Stimulated activated CD8-positive, alpha-beta memory T cell treated with anti-CD3 and anti-CD28 coated beads, Interleukin-4, amount 100 ng/mL, for 48 hours (primary cell): ENCODE results near the gene CFAP299.

ENCODE experiments used
- DNase-seq: peaks from one replicate; pipeline ENCODE4 v3.0.0-alpha.2; 2020

The CFAP299 gene

DNA sequence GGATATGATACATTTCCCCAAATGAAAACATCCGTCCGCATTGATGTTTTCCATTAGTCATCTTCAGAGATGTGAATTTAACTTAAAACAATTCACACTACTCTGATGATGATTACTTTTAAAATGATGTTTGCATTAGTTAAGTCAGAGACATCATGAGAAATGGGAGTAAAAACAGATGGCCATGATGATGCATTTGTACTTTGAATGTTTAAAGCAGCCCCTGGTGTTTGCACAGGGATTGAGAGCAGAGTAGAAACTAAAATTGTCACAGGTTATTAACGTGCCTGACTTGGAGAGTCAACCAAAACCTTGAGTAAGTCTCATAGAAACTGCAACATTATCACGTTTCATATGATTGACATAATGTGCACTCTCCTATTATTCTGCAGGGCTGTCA is 117.2 kb downstream of the CFAP299 start:
- no peak for DNase-seq

GRCh38 chr4:80454040-80454439 is 118.5 kb downstream of the CFAP299 start:
- no peak for DNase-seq

GRCh38 chr4:80454556-80454955 is 119.0 kb downstream of the CFAP299 start:
- no peak for DNase-seq

DNA sequence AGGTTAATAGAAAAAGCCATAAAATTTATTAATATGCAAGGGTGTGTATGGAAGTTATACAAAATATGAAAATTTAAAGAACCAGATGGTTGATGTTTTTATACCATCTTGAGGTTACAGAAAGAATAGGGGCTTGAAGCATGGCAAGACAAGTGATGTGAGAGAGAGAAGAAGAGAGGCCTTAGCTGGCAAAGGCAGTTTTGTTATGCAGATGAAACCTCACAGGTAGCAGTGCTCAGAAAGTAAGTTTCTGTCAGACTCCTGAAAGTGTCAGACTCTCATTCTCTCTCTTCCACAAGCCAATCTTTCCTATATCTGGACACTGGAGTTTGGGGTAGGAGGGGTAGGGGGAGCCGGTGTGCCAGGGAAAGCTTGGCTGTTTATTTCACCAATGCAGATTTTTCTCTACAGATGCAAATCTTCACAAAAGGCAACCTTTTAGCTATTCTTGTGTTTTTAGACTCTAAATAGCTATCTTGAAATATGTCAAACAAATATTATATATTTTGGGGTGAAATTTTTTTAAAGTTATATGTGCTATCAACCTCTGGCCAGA is 124.5 kb downstream of the CFAP299 start:
- no peak for DNase-seq

GRCh38 chr4:80461412-80461811 is 125.9 kb downstream of the CFAP299 start:
- no peak for DNase-seq

GRCh38 chr4:80462621-80463091 is 127.1 kb downstream of the CFAP299 start:
- DNase-seq: no peak

DNA sequence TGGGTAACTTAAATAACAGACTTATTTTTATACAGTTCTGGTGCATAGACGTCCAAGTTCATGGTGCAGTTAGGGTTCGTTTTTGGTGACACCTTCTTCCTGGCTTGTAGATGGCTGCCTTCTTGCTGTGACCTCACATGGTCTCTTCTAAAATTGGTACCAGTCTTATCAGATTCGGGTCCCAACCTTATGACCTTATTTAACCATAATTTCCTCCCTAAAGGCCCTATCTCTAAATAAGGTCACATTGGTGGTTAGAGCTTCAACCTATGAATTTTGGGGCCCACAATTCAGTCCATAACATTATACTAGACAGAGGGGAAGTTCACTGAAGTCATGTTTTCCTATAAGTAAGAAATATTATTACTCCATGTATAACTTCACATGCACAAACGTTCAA is 128.0 kb downstream of the CFAP299 start:
- DNase-seq: no peak

DNA sequence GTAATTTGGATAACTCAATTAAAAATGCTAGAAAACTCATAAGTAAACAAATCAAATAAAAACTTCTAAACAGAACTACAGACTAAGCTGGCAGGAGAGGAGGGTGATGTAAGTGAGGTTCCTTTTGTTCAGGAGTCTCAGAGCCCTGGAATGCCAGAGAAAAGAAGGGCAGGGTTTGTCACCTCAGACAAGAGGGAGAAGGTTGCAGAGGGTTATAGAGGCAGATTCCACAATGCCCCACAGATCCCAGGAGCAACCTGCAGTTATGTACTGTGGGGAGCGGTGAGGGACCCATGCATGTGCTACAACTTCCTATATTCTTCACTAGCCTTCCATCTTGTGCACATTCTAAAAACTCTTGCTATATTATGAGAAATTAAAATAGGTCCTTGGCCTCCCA is 129.7 kb downstream of the CFAP299 start:
- no peak for DNase-seq

DNA sequence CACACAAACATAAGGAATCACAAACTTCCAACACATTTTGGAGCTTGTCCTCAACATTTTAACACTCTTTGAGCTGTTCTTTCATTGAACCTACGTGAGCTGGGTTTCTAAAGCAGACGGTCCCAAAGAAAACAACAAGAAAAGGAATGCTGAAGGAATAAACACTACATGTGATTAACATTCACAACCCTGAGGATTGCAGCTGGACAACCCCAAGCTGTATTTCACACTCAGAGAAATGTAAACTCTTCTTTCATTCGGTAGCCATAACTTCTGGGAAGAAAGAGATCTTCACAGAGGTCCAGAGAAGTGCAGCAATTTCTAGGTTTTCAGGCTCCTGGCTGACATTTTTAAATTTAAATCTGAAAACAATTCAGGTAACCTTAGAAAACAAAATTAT is 130.2 kb downstream of the CFAP299 start:
- no peak for DNase-seq

GRCh38 chr4:80466618-80467017 is 131.1 kb downstream of the CFAP299 start:
- no peak for DNase-seq

DNA sequence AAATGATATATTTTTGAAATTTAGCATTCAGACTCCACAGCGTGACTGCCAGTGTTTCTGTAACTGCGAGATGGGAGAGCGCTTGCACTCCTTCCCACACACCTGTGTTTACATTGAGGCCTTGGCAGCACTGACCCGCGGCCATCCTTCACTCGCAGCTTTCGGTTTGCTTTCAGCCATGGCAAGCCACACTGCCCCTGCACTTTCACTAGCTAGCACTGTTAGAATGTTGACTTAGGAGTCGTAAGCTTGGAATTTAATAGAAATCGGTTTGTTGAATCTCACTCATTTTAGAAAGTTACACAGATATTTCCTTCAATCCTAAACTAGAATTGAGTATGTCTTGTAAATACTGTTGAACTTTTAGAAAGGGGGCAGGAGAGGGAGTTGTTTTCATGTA is 136.2 kb downstream of the CFAP299 start:
- DNase-seq: no peak

DNA sequence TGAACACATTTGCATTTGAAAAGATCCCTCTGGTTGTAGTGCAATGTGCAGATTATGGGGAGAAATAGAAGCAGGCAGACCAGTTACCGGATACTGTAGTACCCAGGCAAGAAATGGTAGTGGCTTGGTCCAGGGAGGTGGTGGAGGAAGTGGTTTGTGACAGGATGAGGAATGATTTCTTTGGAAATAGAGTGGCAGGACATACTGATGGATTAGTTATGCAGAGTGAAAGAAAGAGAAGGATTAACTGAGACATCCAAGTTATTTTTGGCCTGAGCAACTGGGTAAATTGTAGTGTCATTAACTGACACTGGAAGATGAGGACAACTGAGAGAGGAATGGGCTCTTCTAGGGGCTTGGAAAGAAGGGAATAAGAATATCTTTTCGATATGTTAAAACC is 139.7 kb downstream of the CFAP299 start:
- no peak for DNase-seq

GRCh38 chr4:80475798-80476197 is 140.3 kb downstream of the CFAP299 start:
- DNase-seq: no peak

GRCh38 chr4:80484712-80485111 is 149.2 kb downstream of the CFAP299 start:
- DNase-seq: no peak

- no peak for DNase-seq
These were observed 151.1 kb downstream of the CFAP299 start for GRCh38 chr4:80486603-80487002.

DNA sequence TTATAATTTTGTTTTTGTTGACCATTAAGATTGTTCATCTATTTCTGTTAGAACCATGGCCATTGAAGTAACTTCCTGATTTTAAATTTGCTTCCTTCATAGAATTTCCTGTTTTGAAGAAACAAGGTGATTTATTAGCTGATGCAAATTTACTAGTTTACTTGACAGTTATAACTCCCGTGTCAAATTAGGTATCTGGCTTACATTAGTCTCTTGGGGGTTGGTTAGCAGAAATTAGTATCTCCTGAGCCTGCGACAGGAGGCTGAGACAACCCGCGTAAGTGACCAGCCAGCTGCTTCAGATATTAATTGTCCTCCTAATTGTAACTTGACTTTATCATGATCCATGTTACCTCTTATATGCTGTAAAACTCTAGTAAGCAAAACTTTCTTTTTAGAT is 154.3 kb downstream of the CFAP299 start:
- DNase-seq: no peak

- DNase-seq: peak; percentile 31
These were observed 157.2 kb downstream of the CFAP299 start for GRCh38 chr4:80492761-80493160.

- no peak for DNase-seq
These were observed 160.3 kb downstream of the CFAP299 start for GRCh38 chr4:80495865-80496264.

DNA sequence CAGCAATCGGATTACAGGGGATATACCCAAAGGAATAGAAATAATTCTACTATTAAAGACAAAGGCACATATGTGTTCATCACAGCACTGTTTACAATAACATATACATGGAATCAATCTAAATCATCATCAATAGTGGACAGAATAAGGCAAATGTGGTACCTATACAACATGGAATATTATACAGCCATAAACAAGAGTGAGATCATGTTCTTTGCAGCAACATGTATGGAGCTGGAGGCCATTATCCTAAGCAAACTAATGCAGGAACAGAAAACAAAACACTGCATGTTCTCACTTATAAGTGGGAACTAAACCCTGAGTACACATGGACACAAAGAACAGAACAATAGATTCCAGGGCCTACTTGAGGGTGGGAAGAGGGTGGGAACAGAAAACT is 163.2 kb downstream of the CFAP299 start:
- no peak for DNase-seq

DNA sequence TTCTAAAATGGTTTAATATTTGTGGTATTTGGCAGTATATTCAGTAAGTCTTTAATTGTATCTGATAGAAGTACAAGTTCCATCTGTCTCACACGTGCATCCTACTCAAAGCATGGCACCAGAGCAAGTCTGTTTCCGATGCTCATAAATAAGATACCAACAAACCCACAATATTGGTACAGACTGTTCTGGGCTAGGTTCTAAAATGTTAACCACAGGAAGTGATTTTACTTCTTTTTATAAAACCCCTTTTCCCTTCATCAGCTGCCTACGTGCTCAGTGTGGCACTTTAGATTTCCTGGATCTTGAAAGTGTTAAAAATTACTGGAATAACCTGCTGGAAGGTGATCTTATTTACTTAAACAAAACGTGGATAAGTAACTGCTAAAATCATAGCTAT is 165.1 kb downstream of the CFAP299 start:
- no peak for DNase-seq

DNA sequence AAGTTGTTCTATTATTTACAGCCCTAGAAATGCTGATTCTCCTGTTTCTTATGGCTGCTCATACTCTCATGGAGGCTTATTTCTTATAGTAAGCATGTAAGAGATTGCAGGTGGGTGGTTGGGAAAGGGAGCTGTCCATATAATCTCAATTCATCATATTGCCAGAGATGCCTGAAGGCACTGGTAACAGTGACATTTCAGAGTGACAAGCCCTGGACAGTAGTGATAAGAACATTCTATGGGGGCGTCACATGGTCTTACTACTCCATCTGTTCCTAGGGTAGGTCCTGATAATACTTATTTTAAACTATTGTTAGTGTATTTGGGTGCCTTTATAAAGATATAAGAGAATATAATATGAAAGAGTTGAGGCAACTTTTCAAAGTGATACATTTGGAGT is 171.5 kb downstream of the CFAP299 start:
- no peak for DNase-seq

DNA sequence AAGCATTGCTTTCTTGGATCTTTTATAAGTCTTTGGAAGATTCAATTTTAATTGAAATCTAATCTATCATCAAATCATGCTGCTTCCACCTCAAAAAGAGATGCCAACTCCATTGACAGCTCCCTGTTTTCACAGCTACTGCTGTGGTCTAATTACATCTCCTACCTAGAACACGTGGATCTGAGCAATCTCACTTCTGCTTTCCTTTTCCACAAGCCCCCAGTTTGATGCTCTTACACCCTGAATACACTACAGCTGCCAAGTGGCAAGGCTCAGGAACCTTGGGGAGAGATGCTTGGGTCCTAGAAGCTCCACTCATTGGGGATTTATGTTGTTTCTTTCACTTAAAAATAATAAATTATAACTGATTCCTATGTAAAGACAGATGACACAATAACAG is 172.0 kb downstream of the CFAP299 start:
- DNase-seq: no peak

DNA sequence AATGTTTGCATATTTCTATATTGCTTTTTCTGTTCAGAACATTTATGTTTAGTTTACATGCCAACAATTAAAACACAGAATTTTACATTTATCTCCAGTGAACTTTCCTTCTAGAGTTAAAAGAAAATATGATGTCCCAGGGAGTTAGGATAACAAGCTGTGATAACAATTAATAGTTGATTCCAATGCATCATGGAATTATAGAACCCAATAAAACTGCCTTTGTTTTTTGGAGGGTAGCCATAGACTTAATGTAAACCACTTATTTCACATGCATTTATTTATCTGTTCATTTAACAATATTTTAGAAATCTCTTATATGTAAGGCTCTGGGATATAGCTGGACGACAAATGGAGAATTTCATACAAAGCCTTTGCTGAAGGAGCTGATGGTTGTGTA is 180.0 kb downstream of the CFAP299 start:
- DNase-seq: no peak

GRCh38 chr4:80521438-80521837 is 185.9 kb downstream of the CFAP299 start:
- no peak for DNase-seq

- no peak for DNase-seq
These were observed 191.2 kb downstream of the CFAP299 start for GRCh38 chr4:80526697-80527096.

- DNase-seq: no peak
These were observed 193.5 kb downstream of the CFAP299 start for GRCh38 chr4:80529026-80529425.
